ENCODE data around the gene ADAMTS2.

ADAMTS2 gene

GRCh38 chr5:179294891-179295777 lies 50.1 kb downstream of the ADAMTS2 start:
- no peak overlapping the region for H3K4me3 ChIP-seq (ENCODE audit: low read depth, low read length)
- no peak for TF ChIP-seq CTCF (IDR thresholded peaks at IDR 0.05; ENCODE audit: insufficient read depth, low read depth, low read length, missing control alignments)
- DNase-seq (ENCODE audit: low read depth): no peak

- TF ChIP-seq CTCF (IDR thresholded peaks at IDR 0.05; ENCODE audit: insufficient read depth, low read depth, low read length, missing control alignments): no peak
Measured at GRCh38 chr5:179294131-179294780, 51.0 kb downstream of the ADAMTS2 start.

GRCh38 chr5:179292681-179293635 lies 52.3 kb downstream of the ADAMTS2 start:
- no peak for DNase-seq (ENCODE audit: low read depth)
- TF ChIP-seq CTCF (IDR thresholded peaks at IDR 0.05; ENCODE audit: insufficient read depth, low read depth, low read length, missing control alignments): no peak
- H3K4me3 ChIP-seq (ENCODE audit: low read depth, low read length): no peak overlapping the region

More at GRCh38 chr5:179294131-179294780, 51.0 kb downstream of the ADAMTS2 start:
- no peak overlapping the region for H3K4me3 ChIP-seq (ENCODE audit: low read depth, low read length)
- DNase-seq (ENCODE audit: low read depth): no peak

- H3K4me3 ChIP-seq (ENCODE audit: low read depth, low read length): no peak overlapping the region
- DNase-seq (ENCODE audit: low read depth): no peak
- TF ChIP-seq CTCF (IDR thresholded peaks at IDR 0.05; ENCODE audit: insufficient read depth, low read depth, low read length, missing control alignments): no peak
Measured at GRCh38 chr5:179292202-179292601, 53.1 kb downstream of the ADAMTS2 start.

GRCh38 chr5:179290681-179291540 lies 54.4 kb downstream of the ADAMTS2 start:
- no peak for TF ChIP-seq CTCF (IDR thresholded peaks at IDR 0.05; ENCODE audit: insufficient read depth, low read depth, low read length, missing control alignments)
- no peak for DNase-seq (ENCODE audit: low read depth)

More at GRCh38 chr5:179290681-179291540, 54.4 kb downstream of the ADAMTS2 start:
- H3K4me3 ChIP-seq (ENCODE audit: low read depth, low read length): no peak overlapping the region
